HepG2 (cell line): ENCODE measurements around the gene UAP1L1. TPM values are rescaled to one million over a fixed set of nuclear protein-coding genes. Genes with fewer than 3 reads are reported as not detected.

Experiments used
- ATM ChIP-seq: fragments of 450-650 bp; IDR thresholded peaks from 2 replicates; pipeline ENCODE4 v1.7.1; 2017; ENCODE audit warnings: mild to moderate bottlenecking, borderline replicate concordance
- GTF3A ChIP-seq: sonication (generic); formaldehyde crosslinking; conservative IDR thresholded peaks from 2 replicates; pipeline ENCODE4 v1.4.0; 2020; ENCODE audit warnings: mild to moderate bottlenecking, missing genetic modification reagents
- GZF1 ChIP-seq: sonication (generic); formaldehyde crosslinking; IDR thresholded peaks from 2 replicates; pipeline ENCODE4 v1.5.1; 2020; ENCODE audit warnings: mild to moderate bottlenecking, missing genetic modification reagents
- HMGA1 ChIP-seq: sonication (generic); formaldehyde crosslinking; conservative IDR thresholded peaks from 2 replicates; pipeline ENCODE4 v1.4.0; 2020; ENCODE audit warnings: missing genetic modification reagents
- HNF1B ChIP-seq: sonication (generic); formaldehyde crosslinking; IDR thresholded peaks from 2 replicates; pipeline ENCODE4 v1.5.1; 2020; ENCODE audit warnings: mild to moderate bottlenecking, moderate library complexity, missing genetic modification reagents
- MAFK ChIP-seq, 2 experiments: IDR thresholded peaks in 1 of 2; conservative IDR thresholded peaks in 1 of 2; 2 replicates each; pipeline ENCODE4 v1.6.1; 2011; ENCODE audit warnings: improper control_type of control experiment in 2 of 2, low read length in 2 of 2
- MYC ChIP-seq: sonication (generic); formaldehyde crosslinking; IDR thresholded peaks from 2 replicates; pipeline ENCODE4 v1.9.0; 2021; ENCODE audit warnings: missing genetic modification reagents, borderline replicate concordance
- NFE2L1 ChIP-seq: sonication (generic); formaldehyde crosslinking; IDR thresholded peaks from 2 replicates; pipeline ENCODE4 v1.4.0; 2020; ENCODE audit warnings: missing genetic modification reagents, mild to moderate bottlenecking, borderline replicate concordance
- PAF1 ChIP-seq: IDR thresholded peaks from 2 replicates; pipeline ENCODE4 v1.6.1; 2016; ENCODE audit warnings: missing genetic modification reagents, missing compliant biosample characterization
- PPARG ChIP-seq: conservative IDR thresholded peaks from 2 replicates; pipeline ENCODE4 v1.6.1; 2016; ENCODE audit warnings: missing biosample characterization, missing genetic modification reagents
- SATB2 ChIP-seq: sonication (generic); formaldehyde crosslinking; IDR thresholded peaks from 2 replicates; pipeline ENCODE4 v1.5.0; 2020; ENCODE audit warnings: missing genetic modification reagents
- TCF7 ChIP-seq: sonication (generic); IDR thresholded peaks from 2 replicates; pipeline ENCODE4 v1.6.1; 2016; ENCODE audit warnings: antibody characterized with exemption, low read depth
- TEAD3 ChIP-seq: optimal IDR thresholded peaks from 2 replicates; pipeline ENCODE3; 2016; ENCODE audit warnings: borderline replicate concordance
- ZBTB26 ChIP-seq: IDR thresholded peaks from 2 replicates; pipeline ENCODE4 v1.6.1; 2016; ENCODE audit warnings: missing compliant biosample characterization, missing genetic modification reagents, borderline replicate concordance
- ZFP90 ChIP-seq: sonication (generic); formaldehyde crosslinking; IDR thresholded peaks from 2 replicates; pipeline ENCODE4 v1.8.0; 2022; ENCODE audit warnings: missing genetic modification reagents, mild to moderate bottlenecking, inconsistent platforms, borderline replicate concordance
- ZNF331 ChIP-seq: sonication (generic); formaldehyde crosslinking; IDR thresholded peaks from 2 replicates; pipeline ENCODE4 v1.4.0; 2020; ENCODE audit warnings: missing genetic modification reagents
- ZNF441 ChIP-seq: sonication (generic); formaldehyde crosslinking; IDR thresholded peaks from 2 replicates; pipeline ENCODE4 v1.7.0; 2021; ENCODE audit warnings: missing genetic modification reagents, borderline replicate concordance
- ZNF569 ChIP-seq: sonication (generic); formaldehyde crosslinking; IDR thresholded peaks from 2 replicates; pipeline ENCODE4 v1.5.0; 2020; ENCODE audit warnings: mild to moderate bottlenecking, missing genetic modification reagents, moderate library complexity, borderline replicate concordance
- polyA plus RNA-seq, 8 experiments: library from polyadenylated mRNA; depleted of rRNA in 3 of 8; stranded (reverse) in 7 of 8; unstranded in 1 of 8; fragments of >200 nt; fragmentation: Illumina TruSeq in 4 of 8; extraction: Trizol in 4 of 8; gene quantifications; 2 replicates each; pipeline versions ENCODE4 v1.2.1 to v1.2.3, GENCODE V29; 2011 to 2016; ENCODE audit warnings: low read depth in 4 of 8, missing spikeins in 1 of 8, mixed read lengths in 1 of 8; ENCODE audit not compliant: insufficient read depth in 1 of 8
- total RNA-seq, 5 experiments: library from RNA; depleted of rRNA; stranded (reverse); fragments of >200 nt; fragmentation: Illumina TruSeq; extraction: Trizol; gene quantifications; 2 replicates each; pipeline ENCODE4 v1.2.3, GENCODE V29; 2016; ENCODE audit warnings: low read depth in 1 of 5
- TF ChIP-seq, protein P1 (sequence below): IDR thresholded peaks from 2 replicates; pipeline ENCODE4 v1.6.1; 2016; ENCODE audit warnings: mild to moderate bottlenecking, missing biosample characterization, missing genetic modification reagents
- TF ChIP-seq, protein P2 (sequence below): sonication (generic); IDR thresholded peaks from 2 replicates; pipeline ENCODE4 v1.6.1; 2016; ENCODE audit warnings: low read depth, borderline replicate concordance
- TF ChIP-seq, protein P3 (sequence below): sonication (generic); formaldehyde crosslinking; IDR thresholded peaks from 2 replicates; pipeline ENCODE4 v1.5.0; 2020; ENCODE audit warnings: mild to moderate bottlenecking, missing genetic modification reagents
- TF ChIP-seq, protein P4 (sequence below): IDR thresholded peaks from 2 replicates; pipeline ENCODE4 v1.6.1; 2016
- TF ChIP-seq, protein P5 (sequence below): sonication (generic); formaldehyde crosslinking; IDR thresholded peaks from 2 replicates; pipeline ENCODE4 v1.8.1; 2023; ENCODE audit warnings: mild to moderate bottlenecking, moderate library complexity, missing genetic modification reagents

UAP1L1 gene
- total and polyA plus RNA-seq, 2 of the 13 experiments (the other 11 are each of a cell fraction or from before 2014, with no cell fraction given), result 5.4 to 6.4 TPM

- TF ChIP-seq ZBTB26 (CRISPR knock-in tag) (no peak; the same call in 1 of the 2 replicates), TCF7 (no peak), NFE2L1 (CRISPR knock-in tag) (no peak), SATB2 (no peak), MYC (no peak), ZNF331 (CRISPR knock-in tag) (no peak), ZNF441 (CRISPR knock-in tag) (0 out of 2 replicates have a peak, but pooled peaks have one; percentile 15), PPARG (no peak; the same call in 1 of the 2 replicates), TEAD3 (CRISPR knock-in tag) (peak; percentile 10), GTF3A (no peak), ZFP90 (CRISPR knock-in tag) (no peak), GZF1 (CRISPR knock-in tag) (no peak), HMGA1 (CRISPR knock-in tag) (no peak), HNF1B (CRISPR knock-in tag) (0 out of 2 replicates have a peak, but pooled peaks have one; percentile 41), ZNF569 (CRISPR knock-in tag) (no peak), ATM (no peak), MAFK (conservative IDR thresholded peaks at IDR 0.05 in 1 of 2, IDR thresholded peaks at IDR 0.05 in 1 of 2; ENCODE audit: low read length in 2 of 2) (no peak), PAF1 (no peak)
- TF ChIP-seq, protein P1, sequence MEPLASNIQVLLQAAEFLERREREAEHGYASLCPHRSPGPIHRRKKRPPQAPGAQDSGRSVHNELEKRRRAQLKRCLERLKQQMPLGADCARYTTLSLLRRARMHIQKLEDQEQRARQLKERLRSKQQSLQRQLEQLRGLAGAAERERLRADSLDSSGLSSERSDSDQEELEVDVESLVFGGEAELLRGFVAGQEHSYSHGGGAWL (CRISPR knock-in tag), result 0 out of 2 replicates have a peak, but pooled peaks have one; percentile 31
- TF ChIP-seq, protein P2, sequence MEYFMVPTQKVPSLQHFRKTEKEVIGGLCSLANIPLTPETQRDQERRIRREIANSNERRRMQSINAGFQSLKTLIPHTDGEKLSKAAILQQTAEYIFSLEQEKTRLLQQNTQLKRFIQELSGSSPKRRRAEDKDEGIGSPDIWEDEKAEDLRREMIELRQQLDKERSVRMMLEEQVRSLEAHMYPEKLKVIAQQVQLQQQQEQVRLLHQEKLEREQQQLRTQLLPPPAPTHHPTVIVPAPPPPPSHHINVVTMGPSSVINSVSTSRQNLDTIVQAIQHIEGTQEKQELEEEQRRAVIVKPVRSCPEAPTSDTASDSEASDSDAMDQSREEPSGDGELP, result 0 out of 2 replicates have a peak, but pooled peaks have one; percentile 23
- TF ChIP-seq, protein P3, sequence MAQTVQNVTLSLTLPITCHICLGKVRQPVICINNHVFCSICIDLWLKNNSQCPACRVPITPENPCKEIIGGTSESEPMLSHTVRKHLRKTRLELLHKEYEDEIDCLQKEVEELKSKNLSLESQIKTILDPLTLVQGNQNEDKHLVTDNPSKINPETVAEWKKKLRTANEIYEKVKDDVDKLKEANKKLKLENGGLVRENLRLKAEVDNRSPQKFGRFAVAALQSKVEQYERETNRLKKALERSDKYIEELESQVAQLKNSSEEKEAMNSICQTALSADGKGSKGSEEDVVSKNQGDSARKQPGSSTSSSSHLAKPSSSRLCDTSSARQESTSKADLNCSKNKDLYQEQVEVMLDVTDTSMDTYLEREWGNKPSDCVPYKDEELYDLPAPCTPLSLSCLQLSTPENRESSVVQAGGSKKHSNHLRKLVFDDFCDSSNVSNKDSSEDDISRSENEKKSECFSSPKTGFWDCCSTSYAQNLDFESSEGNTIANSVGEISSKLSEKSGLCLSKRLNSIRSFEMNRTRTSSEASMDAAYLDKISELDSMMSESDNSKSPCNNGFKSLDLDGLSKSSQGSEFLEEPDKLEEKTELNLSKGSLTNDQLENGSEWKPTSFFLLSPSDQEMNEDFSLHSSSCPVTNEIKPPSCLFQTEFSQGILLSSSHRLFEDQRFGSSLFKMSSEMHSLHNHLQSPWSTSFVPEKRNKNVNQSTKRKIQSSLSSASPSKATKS (CRISPR knock-in tag), result no peak
- TF ChIP-seq, protein P4, sequence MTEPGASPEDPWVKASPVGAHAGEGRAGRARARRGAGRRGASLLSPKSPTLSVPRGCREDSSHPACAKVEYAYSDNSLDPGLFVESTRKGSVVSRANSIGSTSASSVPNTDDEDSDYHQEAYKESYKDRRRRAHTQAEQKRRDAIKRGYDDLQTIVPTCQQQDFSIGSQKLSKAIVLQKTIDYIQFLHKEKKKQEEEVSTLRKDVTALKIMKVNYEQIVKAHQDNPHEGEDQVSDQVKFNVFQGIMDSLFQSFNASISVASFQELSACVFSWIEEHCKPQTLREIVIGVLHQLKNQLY (CRISPR knock-in tag), result no peak
- TF ChIP-seq, protein P5, sequence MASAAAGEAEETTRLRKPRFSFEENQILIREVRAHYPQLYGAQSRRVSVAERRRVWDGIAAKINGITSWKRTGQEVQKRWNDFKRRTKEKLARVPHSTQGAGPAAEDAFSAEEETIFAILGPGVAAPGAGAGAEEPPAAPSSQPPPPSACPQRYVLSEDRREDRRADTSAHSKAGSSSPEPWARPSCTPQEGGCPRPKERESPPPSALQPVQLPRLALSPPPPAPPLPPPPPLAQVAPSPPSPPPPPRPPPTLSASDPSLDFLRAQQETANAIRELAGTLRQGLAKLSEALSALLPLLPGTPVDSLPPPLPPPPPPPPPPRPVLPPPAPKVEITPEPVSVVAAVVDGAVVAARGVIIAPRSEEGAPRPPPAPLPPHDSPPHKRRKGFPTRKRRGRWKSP, result peak; percentile 61; the same call in 1 of the 2 replicates
Measured at GRCh38 chr9:137070906-137071275, 6.4 kb upstream of the UAP1L1 start (continued).
